A549 (cell line): ENCODE measurements around the gene MAGI1.

Experiments
- NFE2L2 ChIP-seq: fragments of 150-350 bp; conservative IDR thresholded peaks from 2 replicates; pipeline ENCODE4 v1.6.1; 2014; ENCODE audit warnings: low read length
- NPAS2 ChIP-seq: fragments of 250-450 bp; sonication (Bioruptor Pico); IDR thresholded peaks from 2 replicates; pipeline ENCODE4 v1.8.0; 2022; ENCODE audit warnings: mild to moderate bottlenecking, moderate library complexity, borderline replicate concordance
- POLR2AphosphoS2 ChIP-seq: conservative IDR thresholded peaks from 2 replicates; pipeline ENCODE4 v1.6.1; 2012; ENCODE audit warnings: low read length, improper control_type of control experiment, inconsistent platforms
- TF ChIP-seq, protein P1 (sequence below): fragments of 200-600 bp; sonication (generic); IDR thresholded peaks from 2 replicates; pipeline ENCODE4 v1.6.1; 2016; ENCODE audit warnings: antibody characterized with exemption, mild to moderate bottlenecking, moderate library complexity

DNA sequence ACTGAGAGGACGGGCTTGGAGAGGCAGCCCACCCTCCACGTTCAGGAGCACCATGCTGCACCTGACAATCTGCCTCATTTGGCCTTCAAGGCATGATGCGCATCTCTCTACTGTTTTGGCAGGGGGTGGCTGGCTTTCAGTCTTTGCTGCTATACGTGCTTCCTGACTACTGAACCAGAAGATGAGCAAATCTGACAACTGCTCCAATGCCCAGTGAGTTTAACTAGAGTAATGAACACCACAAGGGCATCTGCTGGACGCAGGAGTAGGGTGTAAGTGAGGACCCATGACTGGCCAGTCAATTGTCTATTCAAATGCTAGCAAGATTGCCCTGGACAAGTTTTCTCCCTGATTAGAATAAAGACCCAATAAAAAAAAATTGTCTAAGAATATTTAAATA, 335.7 kb downstream of the MAGI1 start:
- TF ChIP-seq, protein P1, sequence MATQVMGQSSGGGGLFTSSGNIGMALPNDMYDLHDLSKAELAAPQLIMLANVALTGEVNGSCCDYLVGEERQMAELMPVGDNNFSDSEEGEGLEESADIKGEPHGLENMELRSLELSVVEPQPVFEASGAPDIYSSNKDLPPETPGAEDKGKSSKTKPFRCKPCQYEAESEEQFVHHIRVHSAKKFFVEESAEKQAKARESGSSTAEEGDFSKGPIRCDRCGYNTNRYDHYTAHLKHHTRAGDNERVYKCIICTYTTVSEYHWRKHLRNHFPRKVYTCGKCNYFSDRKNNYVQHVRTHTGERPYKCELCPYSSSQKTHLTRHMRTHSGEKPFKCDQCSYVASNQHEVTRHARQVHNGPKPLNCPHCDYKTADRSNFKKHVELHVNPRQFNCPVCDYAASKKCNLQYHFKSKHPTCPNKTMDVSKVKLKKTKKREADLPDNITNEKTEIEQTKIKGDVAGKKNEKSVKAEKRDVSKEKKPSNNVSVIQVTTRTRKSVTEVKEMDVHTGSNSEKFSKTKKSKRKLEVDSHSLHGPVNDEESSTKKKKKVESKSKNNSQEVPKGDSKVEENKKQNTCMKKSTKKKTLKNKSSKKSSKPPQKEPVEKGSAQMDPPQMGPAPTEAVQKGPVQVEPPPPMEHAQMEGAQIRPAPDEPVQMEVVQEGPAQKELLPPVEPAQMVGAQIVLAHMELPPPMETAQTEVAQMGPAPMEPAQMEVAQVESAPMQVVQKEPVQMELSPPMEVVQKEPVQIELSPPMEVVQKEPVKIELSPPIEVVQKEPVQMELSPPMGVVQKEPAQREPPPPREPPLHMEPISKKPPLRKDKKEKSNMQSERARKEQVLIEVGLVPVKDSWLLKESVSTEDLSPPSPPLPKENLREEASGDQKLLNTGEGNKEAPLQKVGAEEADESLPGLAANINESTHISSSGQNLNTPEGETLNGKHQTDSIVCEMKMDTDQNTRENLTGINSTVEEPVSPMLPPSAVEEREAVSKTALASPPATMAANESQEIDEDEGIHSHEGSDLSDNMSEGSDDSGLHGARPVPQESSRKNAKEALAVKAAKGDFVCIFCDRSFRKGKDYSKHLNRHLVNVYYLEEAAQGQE, result no peak
- TF ChIP-seq NPAS2 (CRISPR knock-in tag) (no peak), POLR2AphosphoS2 (no peak), NFE2L2 (no peak)
